ENCODE measurements around the gene BACH2.

The BACH2 gene

GRCh38 chr6:90238496-90239266, 58.0 kb downstream of the BACH2 start:
- DNase-seq (ENCODE audit: low spot score) = no peak

DNA sequence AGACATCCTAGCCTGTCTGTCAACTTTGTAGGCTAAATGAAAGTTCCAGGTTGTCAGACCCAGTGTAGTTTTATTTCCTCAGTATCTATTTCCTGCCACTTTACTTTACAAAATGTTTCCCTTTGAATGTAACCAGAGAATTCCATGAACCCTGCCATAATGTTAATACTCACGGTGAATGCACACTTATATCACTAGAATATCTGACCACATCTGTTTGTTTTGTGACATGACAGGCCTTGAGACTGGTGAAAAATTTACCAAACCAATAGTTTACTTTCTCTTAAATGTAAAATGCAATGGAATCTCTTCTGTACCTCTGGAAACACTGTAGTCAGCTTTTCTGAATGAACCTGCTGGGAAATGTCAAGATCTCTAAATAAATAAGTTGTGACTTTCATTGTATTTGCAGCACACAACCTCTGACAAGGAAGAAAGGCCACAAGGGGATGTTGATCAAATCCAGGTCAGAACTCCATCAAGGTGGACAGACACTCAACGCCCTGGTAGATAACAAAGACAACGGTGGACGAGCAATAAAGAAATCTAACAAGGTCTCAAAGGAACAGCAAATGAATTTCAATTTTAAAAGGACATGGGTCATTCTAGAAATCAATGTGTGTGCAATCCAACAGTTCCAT, 59.2 kb downstream of the BACH2 start:
- DNase-seq (ENCODE audit: low spot score) = no peak

DNA sequence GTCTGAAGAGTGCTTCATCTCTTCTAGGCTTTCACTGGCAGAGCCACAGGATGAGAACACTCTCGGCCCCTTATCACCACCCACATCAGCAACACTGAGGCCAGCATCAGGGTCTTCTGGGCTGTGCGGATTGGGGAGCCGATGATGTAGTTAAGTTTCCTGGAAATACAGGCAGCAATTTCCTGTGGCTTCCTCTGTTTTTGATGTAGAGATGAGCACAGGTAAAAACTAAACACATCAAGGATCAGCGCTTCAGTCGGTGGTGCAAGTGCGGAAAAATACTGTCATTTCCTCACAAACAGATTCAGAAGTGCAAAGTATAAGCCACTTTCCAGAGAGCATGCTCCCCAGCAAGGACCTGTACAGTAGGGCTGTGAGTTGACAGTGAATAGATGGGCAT, 62.6 kb downstream of the BACH2 start:
- no peak for DNase-seq (ENCODE audit: low spot score)

- no peak for DNase-seq (ENCODE audit: low spot score)
These were observed 63.4 kb downstream of the BACH2 start for GRCh38 chr6:90233213-90233612.

- no peak for DNase-seq (ENCODE audit: low spot score)
These were observed 64.8 kb downstream of the BACH2 start for GRCh38 chr6:90231798-90232197.

- DNase-seq (ENCODE audit: low spot score) = no peak
These were observed 65.3 kb downstream of the BACH2 start for GRCh38 chr6:90231308-90231707.

GRCh38 chr6:90230548-90231215, 66.0 kb downstream of the BACH2 start:
- no peak for DNase-seq (ENCODE audit: low spot score)

GRCh38 chr6:90229331-90230010, 67.2 kb downstream of the BACH2 start:
- DNase-seq (ENCODE audit: low spot score) = no peak

DNA sequence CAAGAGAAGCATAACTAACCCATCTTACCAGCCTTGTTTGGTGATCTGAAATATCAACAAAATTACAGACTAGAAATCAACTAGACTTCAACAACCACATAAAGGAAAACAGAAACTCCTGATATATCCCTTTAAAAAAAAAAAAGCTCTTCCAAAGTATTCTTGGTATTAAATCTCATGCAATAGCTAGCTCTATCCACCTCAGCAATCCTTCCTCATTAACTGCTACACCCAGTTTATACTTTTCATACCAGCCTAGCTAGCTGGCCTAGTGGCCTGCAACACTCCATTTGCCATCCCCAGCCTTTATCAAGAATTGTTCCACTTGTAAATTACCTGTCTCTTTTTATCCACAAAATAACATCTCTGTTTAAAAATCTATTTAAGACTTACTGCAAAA, 69.0 kb downstream of the BACH2 start:
- DNase-seq (ENCODE audit: low spot score) = no peak

DNA sequence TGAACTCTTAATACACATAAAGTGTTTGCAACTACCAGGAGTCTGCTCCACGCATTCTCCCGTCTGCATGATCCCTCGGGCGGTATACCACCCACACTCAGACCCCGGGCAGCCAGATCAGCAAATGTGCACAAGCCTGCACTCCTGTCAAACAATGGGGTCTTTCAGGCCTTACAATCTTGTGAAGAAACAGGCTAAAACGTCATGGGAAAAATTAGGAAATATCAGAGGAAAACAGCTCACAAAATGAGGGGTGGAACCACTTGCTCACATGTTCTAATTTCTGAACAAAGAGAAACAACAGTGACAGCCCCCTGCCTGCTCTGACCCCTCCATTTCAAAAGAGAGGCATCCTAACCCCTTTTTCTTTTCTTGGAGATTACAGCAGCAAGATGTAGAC, 69.4 kb downstream of the BACH2 start:
- DNase-seq (ENCODE audit: low spot score) = no peak

- DNase-seq (ENCODE audit: low spot score) = no peak
These were observed 70.4 kb downstream of the BACH2 start for GRCh38 chr6:90226257-90226656.

GRCh38 chr6:90224196-90224595, 72.4 kb downstream of the BACH2 start:
- DNase-seq (ENCODE audit: low spot score) = no peak

DNA sequence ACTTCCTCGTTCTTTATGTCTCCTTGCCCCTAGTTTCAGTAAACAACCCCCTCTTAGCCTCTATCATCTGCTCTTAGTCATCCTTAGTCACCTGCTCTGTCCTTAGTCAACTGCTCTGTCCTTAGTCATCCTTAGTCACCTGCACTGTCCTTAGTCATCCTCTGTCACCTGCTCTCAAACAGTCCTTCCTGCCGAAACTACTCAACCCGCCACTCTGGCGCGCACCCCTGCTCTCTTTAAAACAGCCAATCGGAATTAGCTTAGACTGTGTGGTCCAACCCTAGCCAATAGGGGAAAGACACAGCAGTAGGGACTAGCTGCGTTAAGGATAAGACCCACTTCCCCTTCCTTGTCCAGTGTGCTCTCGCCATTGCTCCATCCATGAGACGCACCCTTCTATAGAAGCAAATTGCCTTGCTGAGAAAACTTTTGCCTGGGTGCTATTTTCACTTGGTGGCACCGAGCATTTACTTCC, 73.9 kb downstream of the BACH2 start:
- peak; percentile 35 for DNase-seq (ENCODE audit: low spot score)

DNA sequence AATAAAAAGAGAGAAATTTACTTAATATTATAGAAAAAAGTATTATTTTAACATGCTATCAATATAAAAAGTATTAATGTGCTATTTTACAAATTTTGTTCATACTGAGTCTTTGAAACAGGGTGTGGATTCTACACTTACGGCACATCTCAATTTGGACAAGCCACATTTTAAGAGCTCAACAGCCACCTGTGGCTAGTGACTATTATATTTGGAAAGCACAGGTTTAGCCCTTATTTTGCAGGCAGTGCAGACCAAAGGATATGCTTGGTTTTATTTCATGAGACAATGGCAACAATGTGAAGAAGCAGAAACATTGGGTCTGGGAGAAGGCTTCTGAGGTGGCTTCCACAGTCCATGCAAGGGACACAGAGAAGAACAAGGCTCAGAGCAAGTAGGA, 74.6 kb downstream of the BACH2 start:
- DNase-seq (ENCODE audit: low spot score) = peak; percentile 26

GRCh38 chr6:90221403-90221802, 75.2 kb downstream of the BACH2 start:
- DNase-seq (ENCODE audit: low spot score) = peak; percentile 53

- no peak for DNase-seq (ENCODE audit: low spot score)
These were observed 76.4 kb downstream of the BACH2 start for GRCh38 chr6:90220273-90220672.

- peak; percentile 27 for DNase-seq (ENCODE audit: low spot score)
These were observed 77.2 kb downstream of the BACH2 start for GRCh38 chr6:90219209-90219985.

DNA sequence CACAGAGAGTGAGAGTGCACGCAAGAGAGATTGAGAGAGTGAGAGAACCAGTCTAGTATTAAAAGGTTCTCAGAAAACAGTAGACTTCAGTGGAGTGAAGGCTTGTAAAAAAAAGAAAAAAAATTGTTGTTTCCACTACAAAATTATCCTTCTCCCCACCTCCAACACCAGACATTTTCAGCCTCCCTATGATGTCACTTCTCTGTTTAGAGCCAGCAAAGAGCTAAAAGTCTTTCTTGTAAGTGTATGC, 77.8 kb downstream of the BACH2 start:
- peak; percentile 46 for DNase-seq (ENCODE audit: low spot score)

DNA sequence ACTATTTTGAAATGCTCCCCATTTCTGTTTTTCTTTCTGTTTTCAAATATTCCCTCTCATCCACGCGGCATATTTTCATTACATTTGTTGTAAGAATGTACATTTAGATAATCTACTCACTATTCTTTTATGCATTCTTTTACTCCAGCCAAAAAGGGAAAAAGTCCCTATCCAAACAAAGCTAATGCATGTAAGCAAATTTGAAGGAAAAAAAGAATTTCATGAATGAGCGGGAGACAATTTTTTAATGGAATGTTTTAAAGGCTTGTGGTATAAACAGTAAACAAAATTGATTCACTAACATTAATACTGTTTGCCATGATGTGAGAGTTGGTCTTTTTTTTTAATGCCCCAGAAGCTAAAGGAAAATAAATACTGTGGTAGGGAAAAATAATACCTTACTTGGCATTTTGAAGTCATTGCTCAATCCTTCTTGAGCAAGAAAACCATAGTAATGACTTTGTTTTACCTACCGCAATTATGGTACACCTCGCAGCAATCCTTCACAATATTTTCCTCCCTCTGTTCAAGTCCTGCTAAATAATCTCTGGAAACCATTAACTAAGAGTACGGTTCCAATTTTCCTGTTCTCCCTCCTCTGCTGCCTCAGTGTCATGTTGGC, 79.0 kb downstream of the BACH2 start:
- no peak for DNase-seq (ENCODE audit: low spot score)

DNA sequence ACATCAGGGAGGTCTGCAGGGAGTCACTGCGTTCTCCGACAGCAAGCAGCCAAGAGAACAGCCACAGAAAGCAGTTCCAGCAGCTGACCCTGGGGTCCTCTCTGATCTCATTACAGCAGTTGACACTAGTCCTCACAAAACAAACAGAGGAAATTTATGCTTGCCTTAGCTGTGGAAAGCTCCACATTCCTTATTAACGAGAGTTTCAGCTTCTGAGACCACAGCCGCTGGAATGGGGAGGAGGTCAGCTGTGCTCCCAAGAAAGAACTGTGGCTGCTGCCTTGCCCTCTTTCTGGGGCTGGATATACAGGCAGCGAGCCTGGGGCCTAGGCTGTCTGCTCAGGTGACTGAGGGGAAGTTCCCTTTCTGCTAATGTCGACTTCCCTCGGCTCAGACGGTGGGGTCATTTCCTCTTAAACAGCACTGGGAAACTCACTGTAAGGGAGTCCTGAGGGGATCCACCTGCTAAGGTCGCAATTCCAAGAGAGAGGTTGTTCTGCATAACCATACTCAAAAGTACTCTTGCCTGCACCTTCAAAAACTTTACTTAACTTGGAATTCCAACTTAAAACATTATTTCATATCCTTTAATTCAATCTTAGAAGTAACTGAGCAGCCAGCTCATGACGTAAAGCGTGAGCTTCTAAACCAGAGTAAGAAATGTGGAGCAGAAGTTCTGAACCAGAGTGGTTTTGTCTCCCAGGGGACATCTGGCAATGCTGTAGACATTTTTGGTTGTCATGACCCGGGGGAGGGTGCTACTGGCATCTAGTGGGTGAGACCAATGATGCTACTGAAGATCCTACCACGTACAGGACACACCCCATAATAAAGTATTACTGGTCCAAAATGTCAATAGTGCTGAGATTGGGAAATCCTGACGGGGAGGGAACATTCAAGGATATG, 80.3 kb downstream of the BACH2 start:
- DNase-seq (ENCODE audit: low spot score) = peak; percentile 79

DNA sequence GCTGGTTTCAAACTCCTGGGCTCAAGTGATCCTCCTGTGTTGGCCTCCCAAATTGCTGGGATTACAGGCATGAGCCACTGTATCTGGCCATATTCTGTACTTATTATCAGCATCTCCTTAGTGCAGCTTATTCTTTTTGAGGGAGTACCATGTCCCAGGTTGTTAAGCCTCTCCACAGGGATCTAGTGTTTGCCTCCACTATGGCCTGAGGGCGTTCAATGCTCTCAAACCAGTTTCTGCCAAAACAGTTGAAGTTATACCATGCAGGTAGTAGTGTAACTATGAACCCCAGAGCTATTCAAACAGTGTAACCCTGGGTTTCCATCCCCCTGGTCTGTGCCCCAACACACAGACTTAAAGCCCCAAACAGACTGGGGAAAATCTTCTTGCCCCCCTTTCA, 81.7 kb downstream of the BACH2 start:
- no peak for DNase-seq (ENCODE audit: low spot score)

All from NAMALWA (cell line).